Aortic smooth muscle cell (primary cell): ENCODE measurements around the gene WDR36. TPM values are rescaled to one million over a fixed set of nuclear protein-coding genes. Genes with fewer than 3 reads are reported as not detected.

Experiments
- total RNA-seq: library from RNA; depleted of rRNA; stranded (reverse); fragments of >200 nt; gene quantifications from 2 replicates; pipeline ENCODE4 v1.2.3, GENCODE V29; 2014

The WDR36 gene
- 54.5 and 59.1 TPM in 2 replicates for total RNA-seq

GRCh38 chr5:111092062-111092853, at the start of gene WDR36:
TSS of gene WDR36 (plus strand) at chr5:111092348. CDS start at chr5:111092457, 109 bp downstream.

GRCh38 chr5:111071413-111071812, 20.7 kb upstream of the WDR36 start, which contains the start of gene TSLP:
TSS of gene TSLP (plus strand) at chr5:111071713. CDS start at chr5:111071891, 178 bp downstream.

Other genes starting within 250 kb of the WDR36 start
- gene TSLP, start 20.6 kb upstream of the WDR36 start, total RNA-seq = 18.9 and 26.5 TPM in 2 replicates
- 0.37 and 0.66 TPM in 2 replicates for gene CAMK4, start 132.0 kb downstream of the WDR36 start, total RNA-seq